GM18517 (cell line): ENCODE data around the gene CCDC92B.
A peak's percentile ranks its signal among the peaks of the same experiment; 100 is the strongest.

ENCODE experiments used
- ATAC-seq: cut with Tn5 transposase; IDR thresholded peaks from one replicate; pipeline ENCODE4 v1.9.1; 2021; ENCODE audit warnings: mild to moderate bottlenecking, moderate library complexity; ENCODE audit not compliant: unreplicated experiment

CCDC92B gene

DNA sequence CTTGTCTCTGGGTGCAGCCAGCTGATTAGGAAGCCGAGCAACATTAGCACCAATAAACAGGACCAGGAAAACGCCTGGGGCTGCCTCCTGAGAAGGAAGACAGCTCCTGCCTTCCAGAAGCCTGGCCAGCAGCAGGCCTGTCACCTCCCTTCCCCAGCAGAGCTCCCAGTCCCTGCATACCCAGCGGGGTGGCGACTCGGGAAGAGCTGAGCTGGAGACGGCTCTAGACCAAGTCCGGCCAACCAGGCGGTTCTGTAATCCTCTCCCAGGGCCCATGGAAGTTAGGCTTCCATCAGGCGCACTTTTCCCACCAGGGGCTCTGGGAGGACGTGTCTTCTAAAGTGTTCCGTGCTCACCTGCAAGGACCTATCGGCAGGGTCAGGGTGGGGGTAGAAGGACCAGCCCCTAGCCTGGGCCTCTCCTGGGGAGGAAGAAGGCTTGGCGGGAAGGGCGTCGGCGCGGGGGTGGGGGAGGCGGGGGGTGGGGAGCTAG lies 25.9 kb downstream of the CCDC92B start:
- no peak for ATAC-seq

DNA sequence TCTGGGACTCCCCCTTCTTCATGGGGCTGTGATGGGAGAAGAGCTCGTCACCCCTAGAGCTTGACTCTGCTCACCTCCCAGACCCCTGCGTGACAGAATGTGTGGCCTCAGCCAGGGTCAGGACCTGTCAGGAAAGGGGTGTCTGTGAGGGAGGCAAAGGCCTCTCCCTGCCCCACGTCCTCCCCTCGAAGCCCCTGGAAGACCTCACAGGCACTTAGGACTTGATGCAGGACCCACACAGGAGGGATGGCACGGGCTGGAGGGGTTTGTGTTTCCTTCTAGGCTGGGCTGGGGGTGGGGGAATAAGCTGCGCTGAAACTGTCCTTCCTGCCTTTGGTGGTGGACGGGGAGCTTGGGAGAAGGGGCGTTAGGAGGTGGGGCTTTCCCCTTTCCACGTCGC lies 26.8 kb downstream of the CCDC92B start:
- no peak for ATAC-seq

DNA sequence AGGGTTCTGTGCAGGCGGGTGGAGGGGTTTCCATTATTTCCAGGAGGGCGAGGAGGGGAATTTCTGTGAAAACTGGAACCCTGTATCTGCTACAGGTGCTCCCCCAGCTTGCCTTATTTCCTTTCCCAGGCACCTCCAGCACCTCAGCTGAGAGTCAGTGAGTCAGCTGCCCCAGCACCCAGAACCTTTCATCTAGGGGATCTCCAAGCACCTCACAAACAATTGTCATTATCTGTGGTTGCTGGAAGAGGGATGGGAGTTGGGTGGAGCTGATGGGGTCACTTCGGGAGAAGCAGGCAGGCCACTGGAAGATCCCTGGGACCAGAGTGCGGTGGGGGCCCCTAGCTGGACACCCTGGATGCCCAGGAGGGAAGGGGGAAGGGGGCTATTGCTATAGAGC lies 27.8 kb downstream of the CCDC92B start:
- ATAC-seq = no peak

GRCh38 chr17:2719861-2720260 lies 29.6 kb downstream of the CCDC92B start:
- ATAC-seq = no peak

DNA sequence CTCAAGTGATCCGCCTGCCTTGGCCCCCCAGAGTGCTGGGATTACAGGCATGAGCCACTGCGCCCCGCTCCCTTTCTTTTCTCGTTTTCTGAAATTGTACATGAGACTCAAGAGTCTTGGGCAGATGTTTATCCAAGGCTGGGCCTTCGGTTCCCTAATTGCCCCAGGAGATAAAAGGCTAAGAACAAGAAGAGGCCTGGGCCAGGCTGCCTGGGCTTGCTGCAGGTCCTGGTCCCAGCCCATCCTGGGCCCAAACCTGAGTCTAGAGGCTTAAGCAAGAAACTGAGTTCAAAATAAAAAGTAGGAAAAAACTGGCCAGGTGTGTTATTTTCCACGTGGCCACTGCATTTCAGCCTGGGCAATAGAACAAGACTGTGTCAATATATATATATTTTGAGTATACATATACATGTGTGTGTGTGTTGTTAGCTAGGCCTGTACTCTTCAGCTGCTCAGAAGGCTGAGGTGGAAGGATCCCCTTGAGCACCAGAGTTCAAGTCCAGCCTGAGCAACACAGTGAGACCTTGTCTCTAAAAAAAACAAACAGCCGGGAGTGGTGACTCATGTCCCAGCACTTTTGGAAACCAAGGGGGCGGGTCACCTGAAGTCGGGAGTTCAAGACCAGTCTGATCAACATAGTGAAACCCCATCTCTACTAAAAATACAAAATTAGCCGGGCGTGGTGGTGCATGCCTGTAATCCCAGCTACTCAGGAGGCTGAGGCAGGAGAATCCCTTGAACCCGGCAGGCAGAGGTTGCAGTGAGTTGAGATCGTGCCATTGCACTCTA lies 31.1 kb downstream of the CCDC92B start:
- no peak for ATAC-seq

GRCh38 chr17:2716649-2717048 lies 32.8 kb downstream of the CCDC92B start:
- ATAC-seq = no peak

- ATAC-seq = no peak
Observed at GRCh38 chr17:2713881-2714280, 35.6 kb downstream of the CCDC92B start.

- ATAC-seq = no peak
Observed at GRCh38 chr17:2712300-2713043, 37.0 kb downstream of the CCDC92B start.

DNA sequence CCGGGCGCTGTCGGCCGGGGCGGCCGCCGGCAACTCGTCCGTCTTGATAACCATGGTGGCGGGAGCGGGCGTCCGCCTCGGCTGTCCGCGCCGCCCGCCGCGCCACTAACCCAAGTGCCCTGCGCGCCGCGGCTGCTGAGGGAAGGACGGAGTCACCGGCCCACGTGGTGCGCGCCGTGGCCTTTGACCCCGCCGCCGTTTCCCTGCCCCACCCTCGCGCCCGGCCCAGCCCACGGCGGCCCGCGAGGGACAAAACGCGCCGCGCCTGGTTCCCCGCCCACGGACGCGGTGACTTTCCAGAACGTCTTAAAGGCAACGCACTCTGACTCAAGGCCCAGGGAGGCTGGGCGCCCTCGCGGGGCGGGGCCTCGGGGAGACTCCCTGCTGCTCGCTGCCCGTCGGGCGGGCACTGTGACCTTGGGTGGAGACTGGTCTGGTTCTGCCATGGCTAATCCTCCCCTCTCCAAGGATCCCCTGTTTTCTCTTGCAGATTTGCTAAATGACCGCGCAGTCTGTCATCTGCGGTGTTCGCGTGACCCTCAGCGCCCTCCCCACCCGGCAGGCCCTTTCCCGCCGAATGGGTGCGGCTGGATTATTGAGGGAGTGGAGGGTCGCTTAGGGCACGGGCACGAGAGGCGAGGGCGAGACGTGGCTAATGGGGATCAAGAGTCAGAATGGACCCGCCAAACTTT lies 37.7 kb downstream of the CCDC92B start, which contains the start of gene CLUH:
Gene CLUH (minus strand): TSS at position 157 of the 692 bp plus-strand sequence. CDS start 103 bp downstream, at position 54.
- peak; percentile 83 for ATAC-seq

DNA sequence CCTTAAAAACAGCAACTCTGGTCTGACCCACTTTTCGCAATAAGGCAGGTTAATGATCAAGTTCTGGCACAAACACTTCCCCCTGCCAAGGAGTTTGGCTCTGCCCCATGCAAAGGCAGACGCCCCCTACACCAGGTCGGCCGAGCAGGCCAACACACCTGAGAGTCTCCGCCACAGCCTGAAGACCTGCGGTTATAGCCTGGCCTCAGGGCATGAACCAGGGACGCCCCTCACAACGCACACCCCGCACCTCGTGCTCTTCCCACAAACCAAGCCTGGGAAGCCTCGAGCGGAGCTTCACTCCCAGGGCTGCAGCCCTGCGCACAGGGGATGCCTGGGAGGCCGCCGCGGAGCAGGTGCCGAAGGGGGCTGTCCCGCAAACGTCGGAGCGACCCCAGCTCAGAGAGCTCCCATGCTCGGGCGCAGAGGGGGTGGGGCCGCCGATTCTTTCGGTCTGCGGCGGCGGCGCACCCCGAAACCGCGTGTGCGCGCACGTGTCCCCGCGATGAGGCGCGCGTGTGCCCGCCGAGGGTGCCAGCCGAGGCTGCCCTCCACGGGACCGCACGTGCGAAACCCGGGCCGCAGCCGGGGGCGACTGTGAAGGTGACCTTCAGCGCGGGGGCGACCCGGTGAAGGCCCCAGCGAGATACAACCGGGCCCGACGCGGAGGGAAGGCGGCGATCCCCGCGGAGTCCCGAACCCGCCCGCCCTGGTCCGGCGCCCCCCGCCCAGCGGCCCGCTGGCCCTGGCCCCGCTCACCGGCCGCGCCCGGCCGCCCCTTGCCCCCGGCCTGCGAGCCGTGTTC lies 38.4 kb downstream of the CCDC92B start:
- peak; percentile 18 for ATAC-seq

GRCh38 chr17:2710071-2710802 lies 39.2 kb downstream of the CCDC92B start:
- ATAC-seq = no peak

- no peak for ATAC-seq
Observed at GRCh38 chr17:2709183-2709661, 40.2 kb downstream of the CCDC92B start.

DNA sequence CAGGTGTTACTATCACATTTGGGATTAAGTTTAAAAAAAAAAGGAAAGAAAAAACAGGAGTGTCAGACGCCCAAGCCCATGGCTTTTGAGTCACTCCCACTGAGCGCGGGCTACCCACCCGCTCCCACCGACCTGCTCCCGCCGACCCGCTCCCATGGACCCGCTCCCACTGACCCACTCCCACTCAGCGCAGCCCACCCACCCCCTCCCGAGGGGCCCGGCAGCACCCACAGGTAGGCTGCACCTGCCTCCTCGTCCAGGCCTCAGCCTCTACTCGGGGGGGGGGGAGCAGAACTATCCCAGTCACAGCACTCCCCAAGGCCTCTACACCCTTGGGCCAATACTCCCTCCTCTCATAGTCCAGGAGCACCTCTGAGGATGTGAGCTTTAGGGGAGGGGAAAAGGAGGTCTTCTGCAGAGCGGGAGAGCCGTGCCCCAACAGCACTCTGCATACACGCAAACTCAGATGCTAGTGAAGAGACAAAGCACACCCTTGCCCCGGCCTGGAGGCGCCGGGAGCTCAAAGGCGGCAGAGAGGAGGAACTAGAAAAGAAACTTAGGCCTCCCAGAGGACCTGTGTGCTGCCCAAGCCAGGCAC lies 40.8 kb downstream of the CCDC92B start:
- no peak for ATAC-seq

- no peak for ATAC-seq
Observed at GRCh38 chr17:2707721-2708584, 41.5 kb downstream of the CCDC92B start.

DNA sequence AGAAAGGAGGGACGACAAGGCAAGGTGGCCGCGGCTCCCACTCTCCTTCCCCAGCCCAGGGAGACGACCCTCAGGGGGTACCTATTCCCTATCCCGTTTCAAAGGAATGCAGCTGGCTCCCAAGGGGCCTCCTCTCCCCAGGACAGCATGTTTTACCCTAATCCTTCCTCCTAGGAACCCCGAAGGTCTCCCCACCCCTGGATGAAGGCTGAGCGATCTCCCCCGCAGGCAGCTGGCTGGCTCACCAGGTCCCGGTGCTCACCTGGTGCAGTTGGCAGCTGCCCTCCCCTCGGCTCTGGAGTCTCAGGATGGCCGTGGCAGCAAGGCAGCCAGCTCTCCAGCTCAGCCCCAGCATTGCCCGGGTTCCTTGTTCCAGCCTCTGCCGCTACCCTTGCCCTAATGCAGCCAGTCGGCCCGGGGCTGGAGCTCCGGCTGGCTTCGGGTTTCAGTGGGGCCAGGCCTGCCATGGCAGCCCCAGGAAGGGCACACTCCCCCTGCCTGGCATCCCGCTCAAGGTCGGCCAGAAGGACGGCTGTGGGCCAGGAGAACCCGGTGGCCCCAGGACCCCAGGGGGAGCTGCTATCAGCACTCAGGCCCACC lies 42.4 kb downstream of the CCDC92B start:
- no peak for ATAC-seq

- ATAC-seq = no peak
Observed at GRCh38 chr17:2705888-2706795, 43.3 kb downstream of the CCDC92B start.

GRCh38 chr17:2705263-2705662 lies 44.2 kb downstream of the CCDC92B start:
- no peak for ATAC-seq
